Pulmonary artery endothelial cell (primary cell): Measurements from ENCODE around the gene RC3H1. TPM values are rescaled to one million over a fixed set of nuclear protein-coding genes. Genes with fewer than 3 reads are reported as not detected.

Experiments
- DNase-seq: peaks from one replicate; pipeline ENCODE4 v3.0.0-alpha.2; 2011; ENCODE audit warnings: low read depth, low spot score
- total RNA-seq: library from RNA; depleted of rRNA; stranded (reverse); fragments of >200 nt; gene quantifications from 2 replicates; pipeline ENCODE4 v1.2.3, GENCODE V29; 2014

The RC3H1 gene
- total RNA-seq, 1 donor from 2014 or later, result 15.9 TPM

DNA sequence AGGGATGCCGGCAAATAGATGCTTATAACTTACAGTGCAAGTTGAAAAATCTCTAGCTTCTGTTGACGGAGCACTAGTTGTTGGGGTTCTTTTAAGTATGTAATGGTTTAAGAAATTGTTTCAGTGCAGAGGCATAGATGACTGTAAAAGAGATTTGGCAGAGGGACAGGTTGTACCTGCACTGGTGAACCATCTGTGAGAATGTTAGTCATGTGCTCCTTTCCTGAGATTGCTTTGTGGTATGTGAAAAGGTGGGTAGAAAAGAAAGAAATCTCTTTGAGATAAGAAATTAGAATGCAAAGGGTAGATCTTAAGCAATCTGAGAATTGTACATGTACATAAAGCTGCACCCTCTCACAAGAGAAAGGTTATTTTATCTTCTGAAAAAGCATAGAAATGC is 134.5 kb downstream of the RC3H1 start:
- DNase-seq, result no peak

DNA sequence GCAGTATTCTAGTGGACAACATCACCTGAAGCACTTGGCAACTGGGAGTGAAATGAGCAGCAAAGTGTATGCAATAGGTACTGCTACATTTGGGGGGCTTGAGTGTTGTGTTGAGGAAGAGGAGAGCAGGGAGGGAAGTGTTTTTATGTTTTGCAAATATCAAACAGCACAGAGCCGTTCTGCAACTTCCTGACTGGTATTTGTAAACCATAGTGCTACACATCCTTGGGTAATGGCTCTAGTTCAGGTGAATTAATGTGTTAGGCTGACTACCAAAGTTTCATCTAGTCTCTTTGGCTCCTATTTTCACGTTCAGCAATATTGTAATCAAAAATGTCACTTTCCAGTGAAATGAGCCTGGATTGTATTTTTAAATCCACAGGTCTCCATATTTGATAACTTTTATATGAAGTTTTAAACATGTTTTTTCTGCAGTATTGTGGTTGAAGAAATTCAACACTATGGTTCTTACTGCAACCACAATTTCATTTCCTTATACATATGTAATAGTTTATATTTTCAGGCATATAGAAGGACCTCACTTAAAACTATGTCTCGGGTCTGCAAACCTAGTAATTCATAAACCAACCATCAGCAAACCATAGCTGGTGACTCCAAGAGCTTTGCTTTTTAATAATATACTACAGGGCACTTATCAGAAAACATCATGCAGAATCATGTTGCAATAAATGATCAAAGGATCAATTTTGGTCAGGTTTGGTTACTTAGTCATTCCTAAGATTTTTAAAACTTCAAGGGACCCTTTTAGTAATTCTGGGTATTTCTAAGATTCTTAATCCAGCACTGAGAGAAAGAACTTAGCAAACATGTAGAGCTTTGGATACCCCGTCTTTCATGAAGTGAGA is 135.2 kb downstream of the RC3H1 start:
- no peak for DNase-seq

DNA sequence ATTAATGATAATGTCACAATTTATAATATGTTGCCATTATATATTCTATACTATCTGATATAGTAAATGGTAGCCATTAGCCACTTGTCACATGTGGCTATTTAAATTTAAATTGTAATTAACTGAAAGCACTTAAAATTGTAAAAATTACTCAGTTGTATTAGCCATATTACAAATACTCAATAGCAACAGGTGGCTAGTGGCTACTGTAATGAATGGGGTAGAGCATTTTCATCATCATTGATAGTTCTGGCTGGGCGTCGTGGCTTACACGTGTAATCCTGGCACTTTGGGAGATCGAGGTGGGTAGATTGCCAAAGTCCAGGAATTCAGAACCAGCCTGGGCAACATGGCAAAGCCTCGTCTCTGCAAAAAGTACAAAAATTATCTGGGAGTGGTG is 137.5 kb downstream of the RC3H1 start:
- no peak for DNase-seq

Other genes starting within 250 kb of the RC3H1 start
- gene DARS2, start 197.7 kb downstream of the RC3H1 start, total RNA-seq, result 18.7 and 34.6 TPM in 2 replicates
- 17.5 and 35.8 TPM in 2 replicates for gene CENPL, start 197.5 kb downstream of the RC3H1 start, total RNA-seq
- 244 and 416 TPM in 2 replicates for gene GAS5, start 154.4 kb downstream of the RC3H1 start, total RNA-seq
- 3.6 and 5.6 TPM in 2 replicates for gene ZBTB37, start 154.0 kb downstream of the RC3H1 start, total RNA-seq
- 0.14 TPM in 1 of 2 replicates, not detected in the other for gene SERPINC1, start 105.0 kb downstream of the RC3H1 start, total RNA-seq
- 22.9 and 28.0 TPM in 2 replicates for gene RABGAP1L, start 137.2 kb upstream of the RC3H1 start, total RNA-seq